Naive thymus-derived CD4-positive, alpha-beta T cell (primary cell): ENCODE data around the gene VWA5B1. TPM values are rescaled to one million over a fixed set of nuclear protein-coding genes. Genes with fewer than 3 reads are reported as not detected.

Source experiments
- ATAC-seq: fragments of 150-1000 bp; cut with Tn5 transposase; 2 replicates; pipeline ENCODE4 v1.10.0; 2021; ENCODE audit warnings: mild to moderate bottlenecking, moderate library complexity
- CTCF ChIA-PET: fragments of 350-600 bp; sonication (Branson Sonifier 250); formaldehyde crosslinking; loops from one replicate; lab custom pipeline; 2021; ENCODE audit warnings: antibody characterized with exemption; lab: Charles Lee
- POLR2A ChIA-PET: fragments of 350-600 bp; sonication (Branson Sonifier 250); formaldehyde crosslinking; loops from one replicate; lab custom pipeline; 2021; ENCODE audit warnings: antibody characterized with exemption, inconsistent platforms; lab: Charles Lee
- DNase-seq, 9 donors: peaks; one replicate each; pipeline versions ENCODE4 v3.0.0 to v3.0.0-alpha.2; 2020 to 2022; ENCODE audit warnings: mixed read lengths in 1 of 9
- H3K27ac ChIP-seq: one replicate; pipeline ENCODE4 v1.7.0; 2013; ENCODE audit warnings: mild to moderate bottlenecking, low read depth, low read length, moderate library complexity
- H3K27me3 ChIP-seq, 2 donors: one replicate each; pipeline ENCODE4 v1.7.0; 2013; ENCODE audit warnings: low read length in 2 of 2, mild to moderate bottlenecking in 2 of 2, moderate library complexity in 2 of 2; ENCODE audit not compliant: control insufficient read depth in 2 of 2, insufficient read depth in 2 of 2
- H3K36me3 ChIP-seq, 3 experiments: 1 replicate in 2 of 3; 2 replicates in 1 of 3; pipeline ENCODE4 v1.7.0; 2013; ENCODE audit warnings: low read length in 3 of 3, mild to moderate bottlenecking in 3 of 3, moderate library complexity in 1 of 3; ENCODE audit not compliant: insufficient read depth in 3 of 3, control insufficient read depth in 2 of 3
- H3K4me1 ChIP-seq, 2 donors: one replicate each; pipeline ENCODE4 v1.7.0; 2013; ENCODE audit warnings: low read length in 2 of 2, mild to moderate bottlenecking in 2 of 2, moderate library complexity in 1 of 2; ENCODE audit not compliant: control insufficient read depth in 2 of 2, insufficient read depth in 2 of 2
- H3K4me3 ChIP-seq: 2 replicates; pipeline ENCODE4 v1.7.0; 2013; ENCODE audit warnings: mild to moderate bottlenecking, low read length
- H3K9me3 ChIP-seq, 3 experiments: 1 replicate in 2 of 3; 2 replicates in 1 of 3; pipeline ENCODE4 v1.7.0; 2013; ENCODE audit warnings: low read length in 3 of 3; ENCODE audit not compliant: control insufficient read depth in 2 of 3
- H3K27ac Mint-ChIP-seq, 9 donors: one replicate each; pipeline ENCODE4 v1.8.0; 2020 to 2022; ENCODE audit warnings: mixed read lengths in 9 of 9, mild to moderate bottlenecking in 8 of 9, moderate library complexity in 5 of 9, inconsistent platforms in 2 of 9
- H3K27me3 Mint-ChIP-seq, 5 donors: one replicate each; pipeline ENCODE4 v1.8.0; 2021 to 2022; ENCODE audit warnings: mixed read lengths in 5 of 5, mild to moderate bottlenecking in 1 of 5
- H3K36me3 Mint-ChIP-seq, 5 donors: one replicate each; pipeline ENCODE4 v1.8.0; 2020 to 2022; ENCODE audit warnings: mixed read lengths in 5 of 5, mild to moderate bottlenecking in 3 of 5, inconsistent platforms in 1 of 5
- H3K4me1 Mint-ChIP-seq, 7 donors: one replicate each; pipeline ENCODE4 v1.8.0; 2020 to 2022; ENCODE audit warnings: mixed read lengths in 7 of 7, mild to moderate bottlenecking in 3 of 7, inconsistent platforms in 1 of 7
- H3K4me3 Mint-ChIP-seq, 10 donors: one replicate each; pipeline ENCODE4 v1.8.0; 2020 to 2022; ENCODE audit warnings: mild to moderate bottlenecking in 10 of 10, mixed read lengths in 10 of 10, moderate library complexity in 6 of 10, inconsistent platforms in 2 of 10
- H3K9me3 Mint-ChIP-seq, 11 donors: one replicate each; pipeline ENCODE4 v1.8.0; 2020 to 2022; ENCODE audit warnings: mixed read lengths in 11 of 11, mild to moderate bottlenecking in 4 of 11, inconsistent platforms in 1 of 11, moderate library complexity in 1 of 11
- intact Hi-C, 2 donors: fragments of 100-400 bp; cut with micrococcal nuclease; formaldehyde crosslinking; loops; one replicate each; pipeline ENCODE4 v1.15.1; 2023
- polyA plus RNA-seq, 2 donors: library from polyadenylated mRNA; unstranded; fragments of 300-500 nt; fragmentation: Illumina TruSeq; gene quantifications; one replicate each; pipeline ENCODE4 v1.2.3, GENCODE V29; 2021
- total RNA-seq, 6 experiments: library from RNA in 5 of 6; stranded (reverse) in 5 of 6; gene quantifications; 1 replicate in 5 of 6; 2 replicates in 1 of 6; pipeline ENCODE4 v1.2.3 and lab custom pipeline; 2021 to 2026

Gene VWA5B1
- total and polyA plus RNA-seq, 7 experiments from 2014 or later = 0.05 to 0.46 (median 0.08) TPM; not detected in 2

- DNase-seq = no peak
- H3K4me3 ChIP-seq = no peak overlapping the region
- Mint-ChIP-seq H3K4me3 (no peak overlapping the region), H3K27me3 (peaks cover 0 to 13% (median 11%) of the 10 kb centered on the region in 5 donors), H3K9me3 (peaks cover 0 to 1% (median 0%) of the 10 kb centered on the region in 11 donors), H3K4me1 (peaks cover 5 to 30% (median 18%) of the 10 kb centered on the region in 7 donors), H3K27ac (no peak overlapping the region), H3K36me3 (no peaks in the 10 kb centered on the region)
- no peaks in the 10 kb centered on the region for H3K36me3 ChIP-seq
- ChIA-PET POLR2A (no interaction called here), CTCF (no interaction called here)
- peaks cover 0 to 24% of the 10 kb centered on the region in 2 donors for H3K4me1 ChIP-seq
- intact Hi-C loops = no loop called here
- ATAC-seq = no peak
- H3K27me3 ChIP-seq = no peaks in the 10 kb centered on the region
- no peak overlapping the region for H3K27ac ChIP-seq
- no peaks in the 10 kb centered on the region for H3K9me3 ChIP-seq
These were observed 38.1 kb upstream of the VWA5B1 start for GRCh38 chr1:20252587-20252986.

GRCh38 chr1:20255666-20256065 lies 35.0 kb upstream of the VWA5B1 start:
- POLR2A ChIA-PET = no interaction called here
- Mint-ChIP-seq H3K4me3 (peak overlapping the region in 4 of 10 donors; percentile 20 to 39 (median 32)), H3K27ac (peak overlapping the region in 2 of 9 donors; percentile 0 to 23)

GRCh38 chr1:20259646-20260045 lies 31.0 kb upstream of the VWA5B1 start:
- ChIA-PET CTCF (no interaction called here), POLR2A (no interaction called here)

More at GRCh38 chr1:20255666-20256065, 35.0 kb upstream of the VWA5B1 start:
- Histone ChIP-seq H3K27me3 (no peaks in the 10 kb centered on the region), H3K4me3 (no peak overlapping the region), H3K4me1 (no peaks in the 10 kb centered on the region), H3K27ac (no peak overlapping the region), H3K36me3 (no peaks in the 10 kb centered on the region), H3K9me3 (no peaks in the 10 kb centered on the region)
- CTCF ChIA-PET = no interaction called here
- Mint-ChIP-seq H3K36me3 (no peaks in the 10 kb centered on the region), H3K4me1 (peaks cover 0 to 7% (median 0%) of the 10 kb centered on the region in 7 donors), H3K27me3 (peaks cover 0 to 22% (median 12%) of the 10 kb centered on the region in 5 donors), H3K9me3 (peaks cover 0 to 1% (median 0%) of the 10 kb centered on the region in 11 donors)
- intact Hi-C loops = no loop called here
- no peak for ATAC-seq
- no peak for DNase-seq

GRCh38 chr1:20261095-20261494 lies 29.6 kb upstream of the VWA5B1 start:
- intact Hi-C loops = no loop called here
- H3K9me3 Mint-ChIP-seq = no peaks in the 10 kb centered on the region
- H3K27ac Mint-ChIP-seq = no peak overlapping the region
- H3K9me3 ChIP-seq = no peaks in the 10 kb centered on the region
- H3K27me3 Mint-ChIP-seq = peaks cover 0 to 34% (median 15%) of the 10 kb centered on the region in 5 donors
- H3K36me3 ChIP-seq = no peaks in the 10 kb centered on the region
- POLR2A ChIA-PET = interaction anchor here (0.6 kb wide), 1 partner anchor 49 kb away, joined by 3 read pairs; no protein-coding TSS in a partner anchor
- H3K36me3 Mint-ChIP-seq = no peaks in the 10 kb centered on the region
- no peak overlapping the region for H3K4me3 Mint-ChIP-seq
- no peaks in the 10 kb centered on the region for H3K4me1 Mint-ChIP-seq
- H3K27me3 ChIP-seq = no peaks in the 10 kb centered on the region
- no peak overlapping the region for H3K4me3 ChIP-seq
- H3K27ac ChIP-seq = no peak overlapping the region
- CTCF ChIA-PET = no interaction called here
- ATAC-seq = no peak
- no peak for DNase-seq
- H3K4me1 ChIP-seq = no peaks in the 10 kb centered on the region

More at GRCh38 chr1:20259646-20260045, 31.0 kb upstream of the VWA5B1 start:
- Histone ChIP-seq H3K36me3 (no peaks in the 10 kb centered on the region), H3K27me3 (no peaks in the 10 kb centered on the region), H3K9me3 (no peaks in the 10 kb centered on the region), H3K4me3 (no peak overlapping the region), H3K4me1 (no peaks in the 10 kb centered on the region), H3K27ac (no peak overlapping the region)
- peaks cover 0 to 1% (median 0%) of the 10 kb centered on the region in 11 donors for H3K9me3 Mint-ChIP-seq
- peaks cover 0 to 38% (median 16%) of the 10 kb centered on the region in 5 donors for H3K27me3 Mint-ChIP-seq
- no peak overlapping the region for H3K4me3 Mint-ChIP-seq
- DNase-seq (no peak), ATAC-seq (no peak)
- no peaks in the 10 kb centered on the region for H3K36me3 Mint-ChIP-seq
- no peak overlapping the region for H3K27ac Mint-ChIP-seq
- H3K4me1 Mint-ChIP-seq = peaks cover 0 to 7% (median 0%) of the 10 kb centered on the region in 7 donors
- intact Hi-C loops = no loop called here

GRCh38 chr1:20262810-20263534 lies 27.7 kb upstream of the VWA5B1 start:
- Mint-ChIP-seq H3K36me3 (no peaks in the 10 kb centered on the region), H3K4me3 (no peak overlapping the region), H3K27ac (no peak overlapping the region), H3K4me1 (no peaks in the 10 kb centered on the region), H3K9me3 (no peaks in the 10 kb centered on the region), H3K27me3 (peaks cover 0 to 35% (median 4%) of the 10 kb centered on the region in 5 donors)
- H3K36me3 ChIP-seq = no peaks in the 10 kb centered on the region
- no peaks in the 10 kb centered on the region for H3K9me3 ChIP-seq
- no peak for DNase-seq
- H3K4me1 ChIP-seq = no peaks in the 10 kb centered on the region
- CTCF ChIA-PET = no interaction called here
- POLR2A ChIA-PET = interaction anchor here (0.6 kb wide), 1 partner anchor 90 kb away, joined by 3 read pairs; no protein-coding TSS in a partner anchor
- no peak overlapping the region for H3K27ac ChIP-seq
- no peak overlapping the region for H3K4me3 ChIP-seq
- intact Hi-C loops = no loop called here
- no peak for ATAC-seq
- no peaks in the 10 kb centered on the region for H3K27me3 ChIP-seq

- H3K4me3 ChIP-seq = no peak overlapping the region
- H3K27ac ChIP-seq = no peak overlapping the region
- Mint-ChIP-seq H3K27ac (no peak overlapping the region), H3K9me3 (peaks cover 0 to under 1% (median 0%) of the 10 kb centered on the region in 11 donors), H3K27me3 (peaks cover 4 to 33% (median 12%) of the 10 kb centered on the region in 5 donors), H3K4me3 (no peak overlapping the region), H3K4me1 (no peaks in the 10 kb centered on the region), H3K36me3 (no peaks in the 10 kb centered on the region)
- DNase-seq (no peak), ATAC-seq (no peak)
- CTCF ChIA-PET = no interaction called here
- no peaks in the 10 kb centered on the region for H3K9me3 ChIP-seq
- no peaks in the 10 kb centered on the region for H3K27me3 ChIP-seq
- POLR2A ChIA-PET = no interaction called here
- intact Hi-C loops = no loop called here
- H3K4me1 ChIP-seq = no peaks in the 10 kb centered on the region
- H3K36me3 ChIP-seq = no peaks in the 10 kb centered on the region
These were observed 25.4 kb upstream of the VWA5B1 start for GRCh38 chr1:20265250-20265649.
